Stimulated activated CD4-positive, alpha-beta T cell treated with anti-CD3 and anti-CD28 coated beads, Interleukin-12 subunit alpha, Interleukin-12 subunit beta, amount 100 ng/mL, for 48 hours (primary cell): ENCODE measurements around the gene ANKRD63.

Experiments used
- DNase-seq, 3 donors: peaks; one replicate each; pipeline ENCODE4 v3.0.0-alpha.2; 2020; ENCODE audit warnings: low read depth in 2 of 3, low spot score in 1 of 3

The ANKRD63 gene, protein sequence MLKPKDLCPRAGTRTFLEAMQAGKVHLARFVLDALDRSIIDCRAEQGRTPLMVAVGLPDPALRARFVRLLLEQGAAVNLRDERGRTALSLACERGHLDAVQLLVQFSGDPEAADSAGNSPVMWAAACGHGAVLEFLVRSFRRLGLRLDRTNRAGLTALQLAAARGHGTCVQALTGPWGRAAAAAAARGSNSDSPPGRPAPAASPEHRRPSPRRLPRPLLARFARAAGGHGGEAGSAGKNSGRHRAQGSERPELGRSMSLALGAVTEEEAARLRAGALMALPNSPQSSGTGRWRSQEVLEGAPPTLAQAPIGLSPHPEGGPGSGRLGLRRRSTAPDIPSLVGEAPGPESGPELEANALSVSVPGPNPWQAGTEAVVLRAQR

DNA sequence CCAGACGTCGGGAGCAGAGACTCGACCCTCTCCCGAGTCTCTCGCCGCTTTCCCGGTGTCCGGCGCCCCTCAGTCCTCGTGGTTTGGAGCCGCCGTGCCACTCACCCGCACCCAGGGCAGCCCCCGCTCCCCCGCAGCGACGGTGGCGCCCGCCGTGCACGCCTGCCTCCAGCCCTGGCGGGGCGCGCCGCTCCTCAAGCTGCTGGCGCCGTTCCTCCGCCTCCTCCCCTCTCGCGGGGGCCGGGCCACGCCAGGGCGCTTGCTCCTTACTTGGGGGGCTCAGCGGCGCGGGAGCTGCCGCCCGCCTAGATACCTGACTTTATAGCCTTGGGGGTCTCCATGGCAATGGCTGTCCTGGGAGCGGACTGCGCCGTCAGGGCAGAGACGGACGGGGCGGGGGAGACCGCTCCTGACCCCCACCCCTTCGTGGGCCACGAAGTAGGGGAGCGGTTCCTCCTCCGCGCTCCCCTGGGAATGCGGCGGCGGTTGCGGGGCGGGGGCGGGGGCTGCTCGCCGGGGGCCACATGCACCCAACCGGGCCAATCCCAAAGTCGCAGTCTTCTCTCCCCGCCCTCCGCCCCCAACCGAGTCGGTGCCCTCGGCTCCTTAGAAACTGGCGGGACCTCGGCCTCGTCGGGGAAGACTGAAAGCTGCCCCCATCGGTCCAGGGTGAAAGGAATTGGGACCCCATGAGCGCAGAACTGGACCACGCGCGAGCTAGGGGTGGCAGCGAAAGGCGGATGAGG, at the start of gene ANKRD63:
Gene ANKRD63, minus strand, starts transcription at position 196 of the 746 bp plus-strand sequence. CDS start 478 bp downstream, outside the sequence.
- DNase-seq = peak in 1 of 3 donors; percentile 10

- DNase-seq = no peak
Observed at GRCh38 chr15:40332113-40332781, 49.4 kb upstream of the ANKRD63 start.

GRCh38 chr15:40331637-40332036, 48.8 kb upstream of the ANKRD63 start:
- DNase-seq = no peak

DNA sequence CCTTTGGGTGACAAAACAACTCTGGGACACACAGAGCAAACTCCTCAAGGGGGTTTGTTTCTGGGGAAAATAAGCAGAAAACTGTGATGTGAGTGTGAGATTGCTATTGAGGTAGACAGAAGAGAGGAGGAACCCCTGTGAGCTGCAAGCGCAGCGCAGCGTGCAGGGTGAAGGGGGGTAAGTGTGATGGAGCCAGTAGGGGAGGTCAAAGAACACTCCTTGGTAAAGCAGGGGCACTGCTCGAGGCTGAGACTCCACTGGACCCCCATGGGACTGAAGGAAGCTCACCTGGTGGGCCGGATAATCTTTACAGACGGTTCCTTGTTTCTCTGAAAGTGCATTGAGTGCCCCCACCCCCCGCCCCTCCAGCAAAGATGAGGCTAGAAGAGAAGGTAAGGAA, 48.2 kb upstream of the ANKRD63 start:
- no peak for DNase-seq

DNA sequence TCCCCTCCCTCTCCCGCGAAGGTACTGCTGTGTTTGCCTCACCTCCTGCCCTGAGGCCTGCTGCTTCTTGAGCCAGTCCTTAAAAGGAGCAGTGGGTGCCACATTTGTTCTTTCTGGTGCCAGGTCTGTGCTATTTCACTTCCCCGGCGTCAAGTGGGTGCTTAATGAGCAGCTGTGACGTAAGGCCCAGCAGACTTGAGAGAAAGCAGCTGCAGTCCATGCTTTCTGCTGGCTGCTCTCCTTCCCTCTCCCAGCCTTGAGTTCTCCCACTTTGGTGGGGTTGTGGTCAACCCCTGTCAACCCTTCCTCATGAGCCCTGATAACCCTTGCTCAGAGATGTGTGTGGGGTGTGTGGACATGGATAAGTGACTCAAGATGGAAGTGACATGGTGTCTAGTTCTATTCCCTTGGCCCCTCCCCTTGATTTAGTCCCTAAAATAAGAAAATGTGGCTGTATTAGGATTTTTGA, 47.5 kb upstream of the ANKRD63 start:
- DNase-seq = no peak

DNA sequence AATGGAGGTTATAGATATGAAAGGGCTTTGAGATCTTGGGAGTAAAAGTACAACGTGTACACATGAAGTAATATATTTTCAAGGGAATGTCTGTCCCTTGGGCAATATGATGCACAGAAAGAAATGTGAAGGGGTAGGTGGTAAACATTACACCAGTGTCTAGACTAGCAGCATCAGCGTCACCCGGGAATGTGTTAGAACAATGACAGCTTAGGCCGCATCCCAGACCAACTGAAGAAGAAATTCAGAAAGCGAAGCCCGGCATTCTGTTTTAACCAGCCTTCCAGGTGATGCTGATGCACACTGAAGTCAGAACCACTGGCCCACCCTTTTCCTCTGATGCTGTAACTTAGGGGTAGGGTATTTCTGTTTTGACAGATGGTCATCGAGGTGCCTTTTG, 46.9 kb upstream of the ANKRD63 start:
- DNase-seq = no peak

- DNase-seq = no peak
Observed at GRCh38 chr15:40328751-40329150, 45.9 kb upstream of the ANKRD63 start.

- no peak for DNase-seq
Observed at GRCh38 chr15:40328176-40328575, 45.3 kb upstream of the ANKRD63 start.

DNA sequence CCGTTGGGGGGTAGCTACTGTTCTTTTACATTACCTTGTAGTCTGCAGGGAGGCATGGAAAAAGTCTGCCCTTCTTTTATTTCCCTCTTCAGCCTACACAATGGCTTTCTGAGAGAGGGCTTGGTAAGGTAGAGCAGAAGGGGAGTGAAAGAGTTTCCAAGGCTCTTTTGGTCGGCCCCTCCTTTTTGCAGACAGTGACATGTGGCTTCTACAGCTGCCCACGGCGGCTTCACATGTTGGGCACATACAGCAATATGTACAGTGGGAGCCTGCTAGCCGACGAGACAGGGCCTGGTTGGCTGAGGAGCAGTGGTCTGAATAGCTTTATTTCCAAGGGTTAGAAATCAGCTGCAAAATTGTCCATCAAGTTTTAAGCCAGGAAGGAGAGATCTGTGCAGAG, 44.6 kb upstream of the ANKRD63 start:
- no peak for DNase-seq

DNA sequence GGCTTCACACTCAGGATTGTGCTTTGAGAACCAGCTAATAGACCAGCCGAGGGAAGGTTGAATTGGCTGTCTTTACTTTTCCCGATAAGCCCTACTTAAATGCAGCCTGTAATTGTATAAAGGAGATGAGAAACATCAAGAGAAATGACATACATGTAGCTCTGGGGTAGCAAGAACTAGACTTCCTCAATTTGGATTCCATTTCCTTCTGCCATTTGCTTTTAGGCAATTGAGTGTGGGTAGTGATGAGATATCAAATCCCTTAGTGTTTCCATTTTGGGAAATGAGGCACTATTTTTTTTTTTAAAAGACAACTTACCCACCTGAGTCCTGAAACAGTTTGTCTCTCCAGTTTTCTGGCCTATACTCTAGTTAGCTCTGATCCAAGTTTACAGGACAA, 42.8 kb upstream of the ANKRD63 start:
- DNase-seq = no peak

- DNase-seq = no peak
Observed at GRCh38 chr15:40325188-40325587, 42.3 kb upstream of the ANKRD63 start.

DNA sequence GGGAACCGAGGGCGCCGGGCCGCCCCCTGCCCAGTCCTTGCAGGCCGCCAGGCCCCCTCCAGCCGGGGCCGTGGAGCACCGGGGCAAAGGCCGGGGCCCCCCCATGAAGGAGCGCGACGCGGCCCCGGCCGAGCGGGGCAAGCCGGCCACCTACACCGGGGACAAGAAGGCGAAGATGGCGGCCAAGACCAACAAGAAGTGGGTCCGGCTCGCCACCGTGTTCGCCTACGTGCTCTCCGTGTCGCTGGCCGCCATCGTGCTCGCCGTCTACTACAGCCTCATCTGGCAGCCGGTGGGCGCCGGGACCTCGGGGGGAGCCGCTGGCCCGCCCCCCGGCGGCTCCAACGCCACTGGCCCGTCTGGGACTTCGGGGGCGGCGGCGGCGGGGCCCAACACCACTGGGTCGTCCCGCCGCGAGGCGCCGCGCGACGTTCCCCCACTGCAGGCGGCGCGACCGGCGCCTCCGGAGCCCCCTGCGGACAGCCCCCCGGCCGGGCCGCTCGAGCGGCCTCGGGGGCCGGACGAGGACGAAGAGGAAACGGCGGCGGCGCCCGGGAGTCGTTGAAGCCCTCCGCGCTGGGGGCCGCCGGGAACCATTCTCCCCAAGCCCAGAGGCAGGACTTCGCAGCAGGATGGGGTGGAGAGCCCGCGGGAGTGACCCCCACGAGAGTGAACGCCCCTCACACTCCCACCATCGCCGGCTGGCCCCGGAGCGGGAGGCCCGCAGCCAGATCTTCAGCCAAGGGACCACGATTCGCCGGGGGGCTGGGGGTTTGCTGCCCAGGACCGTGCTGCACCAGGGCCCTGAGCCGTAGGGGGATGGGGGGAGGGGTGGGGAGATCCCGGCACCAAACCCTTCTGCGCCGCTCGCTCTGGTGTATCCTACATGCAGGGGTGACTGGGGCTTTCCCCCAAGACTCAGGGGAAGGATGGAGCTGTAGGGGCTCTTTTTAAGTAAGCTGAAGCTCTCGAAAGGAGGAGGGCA, 41.4 kb upstream of the ANKRD63 start:
- DNase-seq = no peak

- DNase-seq = peak; percentile 66 to 79 (median 75)
Observed at GRCh38 chr15:40323239-40323952, 40.5 kb upstream of the ANKRD63 start, which contains the start of gene INAFM2. INAFM2 (plus strand) TSS chr15:40323692; CDS start chr15:40324056, 364 bp downstream.

GRCh38 chr15:40322531-40323238, 39.8 kb upstream of the ANKRD63 start:
- DNase-seq = no peak

DNA sequence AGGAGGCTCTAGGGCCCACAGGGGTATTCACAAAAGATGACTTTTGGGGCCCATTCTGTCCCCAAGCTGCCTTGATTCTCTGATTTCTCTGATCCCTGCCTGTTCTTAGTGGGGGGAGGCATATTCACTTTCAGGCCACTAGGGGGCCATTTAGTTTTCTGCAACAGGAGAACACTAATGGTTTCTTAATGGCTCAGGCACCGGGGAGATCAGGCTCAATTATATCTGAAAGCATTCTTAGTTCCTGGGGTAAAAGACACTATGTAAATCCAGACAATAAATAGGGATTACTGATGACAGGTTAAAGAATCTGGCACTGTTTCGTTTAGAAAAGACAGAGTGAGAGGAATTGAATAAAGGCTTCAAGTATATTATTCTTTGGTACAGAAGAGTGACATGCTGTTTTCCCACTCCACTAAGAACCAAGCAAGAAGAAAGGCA, 38.1 kb upstream of the ANKRD63 start:
- peak in 2 of 3 donors; percentile 28 to 53 for DNase-seq

DNA sequence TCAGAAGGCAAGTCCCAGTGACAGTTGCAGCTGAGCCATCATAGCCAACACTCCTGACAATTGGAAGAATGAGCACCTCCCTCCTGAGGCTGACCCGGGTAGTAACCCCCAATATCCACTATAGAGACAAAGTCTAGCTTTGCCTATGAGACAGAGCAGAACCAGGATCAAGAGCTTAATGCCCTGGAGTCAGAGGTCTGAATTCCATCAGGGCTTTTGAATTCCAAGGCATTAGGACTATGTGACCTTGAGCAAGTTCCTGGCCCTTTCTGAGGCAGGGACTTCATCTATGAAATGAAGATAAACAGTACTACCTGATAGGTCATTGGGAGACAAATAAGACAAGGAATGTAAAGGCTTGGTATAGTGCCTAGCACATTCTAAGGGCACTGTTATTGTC, 37.5 kb upstream of the ANKRD63 start:
- no peak for DNase-seq

GRCh38 chr15:40317580-40317979, 34.7 kb upstream of the ANKRD63 start:
- DNase-seq = no peak

GRCh38 chr15:40316931-40317330, 34.1 kb upstream of the ANKRD63 start:
- DNase-seq = no peak

GRCh38 chr15:40314723-40315276, 31.9 kb upstream of the ANKRD63 start:
- DNase-seq = no peak
